DMS114 treated with DMSO at 0.1 percent for 48 hours (cell line): ENCODE data around the gene LYPD6B.

Source experiments
- DNase-seq: peaks from one replicate; lab custom pipeline; 2025; ENCODE audit not compliant: unreplicated experiment; lab: John Stamatoyannopoulos, UW

The LYPD6B gene

DNA sequence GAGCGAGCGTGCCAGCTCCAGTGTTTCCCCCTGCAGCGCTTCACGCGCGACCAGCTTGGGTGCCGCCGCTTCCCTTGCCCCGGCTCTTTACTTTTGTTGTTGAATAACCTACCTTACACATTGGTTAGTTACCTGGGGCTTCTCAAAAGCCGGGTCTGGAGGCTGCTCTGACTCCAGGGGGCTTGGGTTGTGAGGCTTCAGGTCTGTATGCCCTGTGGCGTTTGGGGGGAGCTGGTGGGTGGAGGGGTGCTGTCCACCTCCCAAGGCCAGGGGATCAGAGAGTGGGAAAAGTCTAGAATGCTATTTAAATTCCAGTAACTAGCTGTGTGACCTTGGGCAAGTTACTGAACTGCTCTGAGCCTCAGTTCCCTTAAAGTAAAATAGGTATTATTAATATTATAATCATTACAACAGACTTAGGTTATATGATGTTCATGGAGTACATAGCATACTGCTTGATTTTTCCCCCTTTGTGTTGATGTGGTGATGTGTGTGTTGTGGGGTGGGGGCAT, 770 bp downstream of the LYPD6B start:
- DNase-seq, result no peak

DNA sequence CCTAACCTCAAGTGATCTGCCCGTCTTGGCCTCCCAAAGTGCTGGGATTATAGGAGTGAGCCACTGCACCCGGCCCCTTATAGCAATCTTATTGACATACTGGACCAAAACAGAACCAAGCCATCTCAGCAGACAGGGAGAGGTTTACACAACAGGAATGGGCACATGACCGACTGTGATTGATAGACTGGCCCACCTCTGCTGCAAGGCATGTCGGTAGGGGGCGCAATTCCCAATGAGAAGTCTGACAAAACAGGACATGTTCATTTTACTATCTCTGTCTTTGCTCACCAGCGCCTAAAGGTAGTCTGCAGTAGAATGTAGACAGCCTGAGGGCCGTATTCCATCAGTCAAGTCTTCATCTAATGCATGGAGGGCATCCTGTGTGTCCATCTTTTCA, 2.0 kb downstream of the LYPD6B start:
- no peak for DNase-seq

DNA sequence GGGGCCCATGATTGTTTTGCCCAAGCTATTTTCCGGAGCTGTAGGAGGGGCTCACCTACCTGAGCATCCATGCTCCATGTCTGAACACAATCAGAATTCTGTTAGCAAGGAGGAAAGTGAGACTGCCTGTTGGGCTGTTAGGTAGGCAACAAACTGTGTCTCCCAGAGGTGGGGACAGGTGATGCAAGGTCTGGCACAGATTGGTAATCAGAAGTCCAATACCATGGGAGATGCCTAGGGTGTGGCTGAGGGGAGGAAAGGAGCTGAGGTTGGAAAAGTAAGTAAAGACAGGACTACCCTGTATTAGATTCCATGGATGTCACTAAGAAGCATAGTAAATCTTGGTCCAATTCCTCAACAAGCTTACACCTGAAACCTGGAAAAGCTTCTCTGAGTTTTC, 3.0 kb downstream of the LYPD6B start:
- DNase-seq, result no peak

DNA sequence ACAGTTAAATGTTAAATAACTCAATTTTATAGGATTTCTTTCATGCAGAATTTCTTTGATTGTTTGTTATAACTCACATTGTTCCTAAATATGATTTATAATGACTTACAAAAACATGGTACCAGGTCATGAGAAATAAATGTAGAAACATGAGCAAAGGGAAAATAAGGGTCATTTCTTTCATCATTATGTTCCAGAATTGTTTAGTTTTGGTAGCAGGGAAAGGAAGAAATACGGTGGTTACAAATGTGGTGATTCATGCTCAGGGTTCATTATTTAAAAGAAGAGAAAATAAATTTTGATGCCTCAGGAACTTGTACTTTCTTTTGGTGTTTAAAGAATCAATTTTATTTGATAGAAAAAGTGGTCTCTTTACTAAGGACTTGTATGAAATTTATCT, 4.4 kb downstream of the LYPD6B start:
- DNase-seq, result no peak

DNA sequence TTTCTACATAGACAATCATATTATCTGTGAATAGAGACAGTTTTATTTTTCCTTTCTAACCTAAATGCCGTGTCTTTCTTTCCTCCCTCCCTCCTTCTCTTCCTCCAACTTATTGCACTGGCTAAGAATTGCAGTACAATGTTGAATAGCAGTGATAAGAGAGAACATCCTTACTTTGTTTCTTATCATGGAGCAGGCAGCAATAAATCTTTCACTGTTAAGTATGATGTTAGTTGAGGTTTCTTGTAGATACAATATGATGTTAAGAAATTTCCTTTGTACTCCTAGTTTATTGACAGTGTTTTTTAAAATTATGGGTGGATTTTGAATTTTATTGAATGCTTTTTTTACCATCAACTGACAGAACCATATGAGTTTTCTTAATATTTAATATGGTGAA, 6.0 kb downstream of the LYPD6B start:
- no peak for DNase-seq

DNA sequence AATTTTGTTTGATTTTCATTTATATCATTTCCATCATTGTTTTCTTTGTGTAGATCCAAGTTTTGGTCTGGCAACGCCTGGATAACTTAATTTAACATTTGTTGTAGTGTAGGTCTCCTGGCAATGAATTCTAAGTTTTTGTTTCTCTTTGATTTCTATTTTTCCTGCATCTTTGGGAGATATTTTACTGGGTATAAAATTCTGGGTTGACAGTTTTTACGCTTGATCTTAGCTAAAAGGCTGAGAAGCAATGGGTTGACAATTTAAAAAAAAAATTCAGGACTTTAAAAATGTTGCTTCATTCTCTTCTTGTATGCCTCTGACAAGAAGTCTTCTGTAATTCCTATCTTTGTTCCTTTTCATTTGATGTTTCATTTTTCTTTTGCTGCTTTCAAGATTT, 8.6 kb downstream of the LYPD6B start:
- no peak for DNase-seq

DNA sequence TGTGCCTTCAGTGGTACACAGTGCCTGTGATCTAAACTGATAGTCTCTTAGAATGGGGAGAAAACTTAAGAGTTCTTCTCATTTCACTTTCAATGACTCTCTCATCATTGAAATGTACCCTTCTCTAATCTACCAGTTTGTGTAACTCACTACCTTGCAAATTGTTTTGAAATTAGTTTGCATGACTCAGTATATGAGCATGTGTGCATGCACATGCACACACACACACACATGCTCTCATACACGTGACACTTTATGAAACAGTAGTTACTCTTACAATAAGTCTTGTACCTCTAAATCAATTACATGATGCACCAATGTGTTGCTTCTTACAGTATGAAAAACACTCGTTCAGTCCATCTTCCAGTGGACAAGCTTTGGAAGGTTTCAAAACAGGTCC, 10.6 kb downstream of the LYPD6B start:
- no peak for DNase-seq

DNA sequence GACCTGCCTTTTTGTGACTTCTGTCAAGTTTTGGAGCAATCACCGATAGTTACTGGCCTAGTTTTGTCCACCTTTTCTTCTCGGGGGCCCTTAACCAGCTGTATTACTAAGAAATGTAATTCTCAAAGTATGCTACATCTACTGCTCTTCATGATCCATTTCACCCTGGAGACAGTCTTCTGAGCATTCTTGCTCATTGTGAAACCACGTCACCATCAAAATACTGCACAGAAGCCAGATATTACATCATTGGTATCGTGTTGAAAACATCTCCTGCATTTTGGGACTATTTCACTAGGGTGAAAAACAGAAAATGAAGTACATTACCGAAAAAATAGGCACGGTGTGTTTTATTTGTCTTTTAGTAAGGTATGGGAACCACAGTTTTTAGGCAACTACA, 11.7 kb downstream of the LYPD6B start:
- DNase-seq, result no peak

DNA sequence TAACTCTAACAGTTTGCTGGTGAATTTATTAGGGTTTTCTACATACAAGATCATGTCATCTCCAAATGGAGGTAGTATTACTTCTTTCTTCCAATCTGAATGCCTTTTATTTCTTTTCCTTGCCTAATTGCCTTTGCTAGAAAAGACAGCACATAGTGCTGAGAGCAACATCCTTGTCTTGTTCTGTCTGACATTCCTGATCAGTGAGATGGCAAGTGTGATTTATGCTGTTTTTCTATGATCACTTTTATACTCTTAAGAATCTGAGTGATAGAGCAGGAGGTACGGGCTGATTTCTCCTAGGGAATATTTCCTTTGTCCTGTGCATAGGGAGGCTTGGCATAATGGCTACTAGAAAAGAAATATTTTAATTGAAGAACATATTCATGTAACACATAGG, 17.3 kb downstream of the LYPD6B start:
- no peak for DNase-seq

DNA sequence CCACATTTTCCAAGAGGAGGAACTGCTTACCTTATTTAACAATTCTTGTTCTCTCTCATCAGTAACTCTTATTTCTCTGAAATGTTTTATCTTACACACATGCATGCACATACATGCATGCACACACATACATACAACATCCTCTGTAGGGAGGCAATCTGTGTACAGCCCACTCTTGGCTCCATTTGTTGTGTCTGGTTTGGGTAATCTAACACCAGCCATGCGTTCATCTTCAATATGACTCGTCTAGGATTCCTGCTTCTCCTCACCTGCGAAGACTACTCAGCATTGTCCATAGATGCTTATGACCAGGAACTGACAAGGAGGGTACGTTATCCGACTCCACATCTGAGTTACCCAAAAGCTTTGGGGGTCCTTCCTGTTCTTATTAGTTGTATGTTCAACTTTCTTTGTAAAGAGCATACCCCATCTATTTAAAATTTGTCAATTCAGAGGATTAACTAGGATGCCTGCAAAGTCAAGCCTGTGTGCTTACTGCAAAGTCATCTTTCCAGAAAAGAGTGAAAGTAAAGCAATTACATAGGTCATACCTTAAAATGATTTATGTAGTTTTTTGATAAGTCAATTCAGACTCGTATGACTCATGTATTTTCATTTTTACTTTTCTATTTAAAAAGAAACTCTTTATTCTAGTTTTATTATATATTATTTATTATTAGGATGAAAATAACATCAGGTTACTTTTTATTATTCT, 18.2 kb downstream of the LYPD6B start:
- DNase-seq, result no peak

DNA sequence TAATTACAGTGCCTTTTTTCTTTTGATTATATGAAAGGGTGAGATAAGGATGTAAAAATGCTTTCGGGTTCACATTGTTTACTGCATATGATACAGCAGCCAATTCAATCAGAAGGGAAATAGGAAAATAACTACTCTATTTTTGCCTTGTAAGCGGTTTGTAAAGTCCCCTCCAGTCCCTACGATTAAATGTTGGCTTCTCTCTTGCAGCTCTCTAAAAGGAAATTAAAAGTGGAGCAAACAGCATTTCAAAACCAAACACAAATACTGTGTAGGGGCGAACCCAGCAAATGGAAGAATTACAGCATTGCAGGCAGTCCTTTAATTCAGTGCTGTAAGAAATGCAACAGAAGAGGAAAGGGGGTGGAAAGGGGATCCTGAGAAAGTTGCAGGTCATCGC, 18.9 kb downstream of the LYPD6B start:
- DNase-seq, result no peak

DNA sequence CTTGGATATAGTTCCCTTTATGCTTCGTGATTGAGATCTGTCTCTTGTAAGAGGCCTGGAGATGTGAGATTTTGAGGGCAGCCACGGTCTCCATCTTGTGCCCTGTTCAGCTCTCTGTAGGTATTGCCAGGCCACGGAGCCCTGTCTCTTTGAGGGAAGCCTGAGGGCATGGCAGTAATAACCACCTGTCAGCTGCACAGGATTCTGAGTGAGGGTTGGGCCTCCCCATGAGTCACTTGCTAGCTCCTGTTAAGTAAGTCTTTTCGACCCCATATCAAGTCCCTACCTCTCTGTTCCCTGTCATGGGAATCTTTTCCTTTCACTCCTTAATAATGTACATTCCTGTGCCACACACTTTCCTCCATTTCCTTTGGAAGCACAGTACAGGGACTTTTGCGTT, 20.4 kb downstream of the LYPD6B start:
- no peak for DNase-seq

DNA sequence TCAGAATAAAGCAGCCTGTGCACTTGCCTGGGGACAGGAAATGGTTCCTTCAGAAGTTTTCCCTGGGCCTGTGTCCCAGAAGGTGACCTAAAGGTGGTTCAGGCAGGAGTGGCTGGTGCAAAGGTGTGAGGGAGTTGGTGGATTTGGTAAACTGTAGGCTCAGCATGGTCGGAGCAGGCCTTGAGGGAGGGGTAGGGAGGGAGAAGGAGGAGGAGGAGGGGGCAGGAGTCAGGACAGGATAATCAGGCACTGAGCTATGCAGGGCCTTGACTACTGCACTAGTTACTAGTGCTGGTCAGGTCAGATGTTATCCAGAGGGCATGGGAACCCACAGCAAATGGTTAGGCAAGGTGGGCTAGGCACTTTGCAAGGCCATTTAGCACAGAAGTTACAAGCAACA, 21.3 kb downstream of the LYPD6B start:
- no peak for DNase-seq

DNA sequence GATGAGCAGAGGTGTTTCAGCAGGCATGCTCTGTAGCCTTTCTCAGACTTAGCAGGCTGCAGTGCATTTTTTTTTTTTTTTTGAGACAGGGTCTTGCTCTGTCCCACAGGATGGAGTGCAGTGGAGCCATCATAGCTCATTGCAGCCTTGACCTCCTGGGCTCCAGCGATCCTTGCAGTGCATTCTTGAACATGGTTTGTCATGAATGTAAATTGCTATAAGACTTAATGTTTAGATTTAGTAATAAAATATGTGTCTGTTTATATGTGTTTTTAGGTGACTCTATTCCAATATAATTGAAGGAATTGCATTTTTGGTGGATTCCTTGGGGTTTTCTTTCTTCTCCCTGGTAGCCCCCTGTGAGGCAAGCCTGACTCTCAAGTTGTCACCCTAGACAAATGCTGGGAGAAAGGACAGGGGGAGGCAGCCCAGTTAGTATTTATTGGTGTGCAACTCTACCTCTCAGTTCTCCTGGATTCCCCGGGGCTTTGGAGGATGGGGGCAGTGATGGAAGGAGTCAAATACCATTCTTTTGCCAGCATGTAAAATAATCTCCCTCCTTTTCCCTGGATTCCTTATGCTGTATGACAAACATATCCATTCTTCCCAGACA, 22.7 kb downstream of the LYPD6B start:
- DNase-seq, result no peak

DNA sequence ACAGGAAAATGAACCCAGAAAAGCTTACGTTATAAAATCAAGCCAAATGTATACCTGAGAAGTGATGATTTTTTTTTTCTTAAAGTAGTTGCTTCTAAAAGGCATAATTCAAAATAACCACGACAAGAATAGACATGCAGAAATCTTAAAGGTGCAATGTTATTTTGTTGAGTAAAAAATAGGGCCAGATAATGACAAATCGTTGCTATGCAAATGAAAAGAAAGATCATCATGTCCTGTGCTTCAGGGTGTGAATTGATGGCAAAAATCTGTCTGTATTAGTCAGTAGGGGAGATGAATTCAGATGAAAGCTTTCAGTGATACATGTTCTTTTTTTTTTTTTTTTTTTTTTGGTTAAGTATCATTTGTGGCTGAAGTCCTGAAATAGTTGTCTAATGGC, 24.0 kb downstream of the LYPD6B start:
- DNase-seq, result no peak

DNA sequence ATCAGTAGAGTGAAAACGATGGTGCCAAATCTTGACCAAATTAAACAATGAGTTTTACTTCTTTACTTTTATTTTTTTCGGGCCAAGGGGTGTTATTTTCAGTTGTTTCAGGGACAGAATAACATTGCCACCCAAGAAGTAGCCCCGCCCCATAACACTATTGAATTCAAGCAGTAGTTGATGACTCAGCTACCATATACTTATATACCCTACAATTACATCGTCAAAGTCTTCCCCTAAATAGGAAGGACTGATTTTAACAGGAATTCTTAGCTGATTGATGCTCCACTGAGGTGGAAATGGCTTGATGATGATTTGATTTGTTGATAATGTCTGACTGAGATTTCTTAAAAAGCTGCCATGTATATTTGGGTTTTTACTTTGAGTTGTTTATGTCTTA, 24.7 kb downstream of the LYPD6B start:
- no peak for DNase-seq

DNA sequence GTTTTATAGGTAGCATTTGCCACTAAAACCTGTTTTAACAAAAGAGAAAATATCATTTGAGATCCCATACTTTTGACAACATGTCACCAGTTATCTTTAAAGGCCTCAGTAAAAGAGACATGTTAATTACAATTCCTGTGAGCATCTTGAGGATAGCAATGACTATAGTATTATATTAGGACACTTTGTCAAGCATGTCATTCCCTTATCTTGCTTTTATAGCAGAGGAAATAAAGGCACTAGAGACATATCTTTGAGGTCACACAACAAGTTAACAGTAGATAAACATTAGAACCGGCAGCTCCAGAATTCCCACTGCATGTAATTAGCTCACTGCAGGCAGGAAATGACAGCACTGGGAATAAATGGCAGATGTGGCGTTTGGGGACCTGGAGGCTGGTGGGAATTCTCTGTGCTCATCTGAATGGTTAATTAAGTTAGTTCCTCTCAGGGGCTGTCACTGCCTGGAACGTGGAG, 25.9 kb downstream of the LYPD6B start:
- no peak for DNase-seq

DNA sequence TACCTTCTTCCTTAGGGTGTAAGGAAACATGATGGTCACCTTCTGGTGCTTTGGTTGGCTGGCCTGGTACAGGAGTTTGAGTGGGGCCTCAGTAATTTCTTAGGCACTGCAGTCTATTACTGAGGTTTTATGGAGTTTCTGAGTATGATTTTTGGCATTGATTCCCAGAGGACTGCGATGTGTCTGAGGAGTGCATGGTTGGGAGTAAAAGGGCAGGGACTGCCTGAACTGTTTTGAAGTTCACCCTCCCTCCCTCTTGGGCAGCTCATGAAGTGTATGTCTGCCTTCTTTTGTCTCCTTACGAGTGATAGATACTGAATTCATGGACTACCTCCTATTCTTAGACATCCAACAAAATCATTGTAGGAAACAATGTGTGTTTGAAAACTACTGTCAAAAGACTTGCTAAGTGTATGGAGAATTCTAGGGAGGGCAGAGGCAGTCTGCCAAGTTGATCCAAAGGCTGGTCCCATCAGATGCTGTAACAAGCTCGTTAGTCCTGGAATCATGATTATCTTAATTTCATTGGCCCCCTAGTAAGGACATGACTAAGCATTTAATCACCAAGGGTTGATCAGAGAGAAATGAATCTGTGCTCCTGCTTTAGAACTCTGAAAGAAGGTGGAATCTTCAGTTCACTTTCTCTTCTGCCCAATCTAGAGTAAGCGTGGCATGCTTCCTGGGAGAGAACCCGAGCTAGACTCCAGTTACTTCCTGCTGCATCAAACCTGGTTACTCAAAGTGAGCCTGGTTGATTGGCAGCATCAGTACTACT, 26.5 kb downstream of the LYPD6B start:
- DNase-seq, result no peak

DNA sequence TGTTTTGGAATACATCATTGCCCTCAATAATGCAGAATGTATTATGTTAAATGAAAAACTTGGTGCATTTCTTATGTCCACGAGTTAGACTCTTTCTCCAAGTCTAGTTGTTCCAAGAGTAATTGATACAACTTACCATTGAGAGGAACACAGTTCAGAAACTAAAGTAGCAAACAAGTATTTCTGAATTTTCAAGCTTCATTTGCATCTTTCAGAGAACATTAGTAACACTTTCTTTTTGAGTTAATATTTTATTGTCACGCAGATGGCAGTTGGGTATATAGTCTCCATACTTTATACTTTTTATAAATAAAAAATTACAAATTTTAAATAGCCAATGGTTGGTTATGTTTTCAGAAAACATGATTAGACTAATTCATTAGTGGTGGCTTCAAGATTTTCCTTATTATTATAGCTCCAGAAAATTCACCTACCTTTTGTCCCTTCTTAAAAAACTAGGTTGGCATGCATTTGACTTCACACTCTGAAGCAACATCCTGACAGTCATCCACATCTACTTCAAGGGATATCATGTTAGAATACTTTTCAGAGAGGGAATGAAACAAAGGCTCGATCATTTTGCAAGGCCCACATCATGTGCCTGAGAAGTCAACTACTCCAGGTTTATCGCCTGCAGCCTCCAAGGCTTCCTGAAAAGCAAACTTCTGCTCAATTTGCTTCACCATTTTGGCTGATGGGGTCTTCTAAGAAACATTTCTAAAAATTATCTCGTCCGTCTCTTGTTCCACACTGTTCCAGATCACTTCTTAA, 29.9 kb downstream of the LYPD6B start:
- no peak for DNase-seq

DNA sequence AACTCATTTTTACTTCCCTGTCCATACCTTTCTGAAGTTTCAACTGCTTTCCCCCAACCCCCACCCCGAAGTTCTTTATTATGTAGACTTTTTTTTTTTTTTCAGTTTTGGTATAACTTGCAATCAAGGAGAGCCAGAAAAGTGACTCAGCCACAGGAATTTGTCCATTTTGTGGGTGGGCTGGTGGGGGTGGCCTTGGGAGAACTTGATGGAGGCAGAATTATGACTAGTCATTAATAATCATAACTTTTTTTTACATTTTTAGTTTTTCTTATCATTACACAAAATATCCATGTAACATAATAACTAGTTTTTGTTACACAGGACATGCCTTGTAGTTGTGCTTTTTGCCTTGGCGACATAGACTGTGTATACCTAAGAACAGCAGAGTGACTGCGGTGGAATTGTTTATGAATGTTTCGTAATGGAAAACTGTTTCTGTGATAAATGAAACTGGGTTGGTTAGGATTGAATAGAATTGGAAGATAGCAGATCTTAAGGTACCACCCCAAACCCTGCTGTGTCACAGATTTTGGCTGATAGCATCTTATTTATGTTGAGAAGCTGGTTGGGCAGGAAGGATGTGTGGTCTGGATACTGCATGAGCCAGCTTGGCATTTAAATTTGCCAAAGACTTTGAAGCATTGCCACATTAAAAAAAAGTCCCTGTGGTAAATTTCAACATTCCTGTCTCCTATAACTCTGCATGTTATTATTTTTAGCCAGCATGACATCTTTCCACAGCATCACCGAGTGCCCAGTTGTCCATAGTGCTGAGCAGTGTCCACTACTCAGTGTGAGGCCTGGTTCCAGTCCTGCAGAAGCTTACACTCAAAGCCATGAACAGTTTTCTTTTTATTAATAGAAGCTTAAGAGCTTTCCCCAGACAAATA, 30.7 kb downstream of the LYPD6B start:
- DNase-seq, result no peak
